Uterus (tissue), 2 donors: ENCODE results near the gene ST7.

Source experiments
- CTCF ChIP-seq, 4 experiments: fragments of 200-600 bp in 2 of 4; fragments of 450-650 bp in 2 of 4; sonication (generic) in 2 of 4; IDR thresholded peaks; one replicate each; pipeline ENCODE4 v1.5.1; 2016 to 2019; ENCODE audit warnings: antibody characterized with exemption in 4 of 4, mild to moderate bottlenecking in 2 of 4, moderate library complexity in 1 of 4
- POLR2A ChIP-seq, 2 donors: fragments of 450-650 bp; IDR thresholded peaks; one replicate each; pipeline ENCODE4 v1.6.1; 2016; ENCODE audit warnings: antibody characterized with exemption in 2 of 2, mild to moderate bottlenecking in 1 of 2, moderate library complexity in 1 of 2

GRCh38 chr7:117271566-117271965 is 318.3 kb downstream of the ST7 start:
- TF ChIP-seq CTCF (IDR thresholded peaks at IDR 0.05), result no peak
- TF ChIP-seq POLR2A (IDR thresholded peaks at IDR 0.05), result no peak
